ENCODE measurements around the gene RNF19B.

The RNF19B gene

DNA sequence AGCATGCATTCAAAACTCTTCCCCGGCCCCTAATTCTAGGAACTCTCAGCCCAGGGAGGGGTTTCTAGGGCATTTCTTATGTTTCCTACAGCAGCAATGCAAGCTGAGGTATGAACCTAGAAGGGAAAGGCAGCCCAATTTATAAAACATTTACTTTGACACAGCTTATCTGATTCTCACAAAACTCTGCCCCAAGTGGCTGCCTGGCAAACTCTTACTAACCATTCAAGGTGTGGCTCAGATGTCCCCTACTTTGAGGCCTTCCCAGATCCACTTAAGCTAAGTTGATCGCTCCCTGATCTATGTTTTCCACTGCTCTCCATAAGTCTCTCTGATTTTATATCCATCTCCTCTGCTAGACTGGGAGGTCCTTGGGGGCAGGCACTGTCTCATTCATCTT lies 36.7 kb upstream of the RNF19B start:
- TF ChIP-seq GATA2 (IDR thresholded peaks at IDR 0.05; ENCODE audit: low read depth, low read length) = no peak
- no peak for TF ChIP-seq GATA3 (IDR thresholded peaks at IDR 0.05; ENCODE audit: low read depth, low read length)

DNA sequence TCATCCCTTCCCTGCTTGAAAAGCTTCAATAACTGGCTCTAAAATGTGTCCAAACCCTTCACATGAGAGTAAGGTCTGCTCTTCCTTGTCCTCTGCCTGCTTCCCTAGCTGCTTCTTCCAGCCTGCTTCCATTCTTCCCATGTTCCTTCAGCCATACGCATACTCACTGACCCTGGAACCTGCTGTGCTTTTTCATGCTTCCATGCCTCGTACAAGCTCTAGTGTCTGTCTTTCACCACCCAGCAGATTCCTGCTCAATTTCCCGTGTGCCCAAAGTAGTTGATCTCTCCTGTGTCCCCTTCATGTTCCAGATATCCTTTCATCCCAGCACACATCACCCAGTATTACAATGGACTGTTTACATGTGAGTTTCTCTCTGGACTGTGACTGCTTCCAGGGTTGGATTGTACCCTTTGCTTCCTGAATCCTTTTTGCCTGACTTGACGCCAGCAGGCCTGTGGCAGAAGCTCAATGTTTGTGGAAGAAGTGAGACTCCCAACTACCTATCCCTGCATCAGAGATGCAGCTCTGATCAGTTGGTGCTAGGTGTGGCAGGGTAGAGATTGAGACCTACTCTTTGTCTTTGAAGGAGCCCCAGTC lies 35.9 kb upstream of the RNF19B start:
- no peak for TF ChIP-seq GATA2 (IDR thresholded peaks at IDR 0.05; ENCODE audit: low read depth, low read length)
- TF ChIP-seq GATA3 (IDR thresholded peaks at IDR 0.05; ENCODE audit: low read depth, low read length) = no peak

DNA sequence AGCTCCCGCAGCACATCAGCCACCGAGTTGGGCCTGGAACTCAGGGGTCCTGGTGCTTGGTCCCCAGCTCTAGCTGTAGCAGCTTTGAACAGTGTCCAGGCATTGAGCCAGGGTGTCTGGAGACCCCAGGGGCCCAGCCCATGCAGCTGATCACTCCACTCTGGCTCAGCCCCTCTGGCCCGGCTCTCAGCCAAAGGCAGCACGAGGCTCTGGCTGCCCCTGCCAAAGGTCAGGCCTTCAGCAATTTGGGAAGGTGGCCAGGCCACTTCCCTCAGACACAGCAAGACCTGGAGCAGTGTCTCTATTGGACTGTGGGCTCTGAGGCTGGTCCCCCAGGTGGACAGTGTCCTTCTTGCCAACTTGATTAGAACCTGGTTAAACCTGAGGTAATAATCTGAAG lies 34.4 kb upstream of the RNF19B start:
- TF ChIP-seq GATA3 (IDR thresholded peaks at IDR 0.05; ENCODE audit: low read depth, low read length) = no peak
- no peak for TF ChIP-seq GATA2 (IDR thresholded peaks at IDR 0.05; ENCODE audit: low read depth, low read length)

DNA sequence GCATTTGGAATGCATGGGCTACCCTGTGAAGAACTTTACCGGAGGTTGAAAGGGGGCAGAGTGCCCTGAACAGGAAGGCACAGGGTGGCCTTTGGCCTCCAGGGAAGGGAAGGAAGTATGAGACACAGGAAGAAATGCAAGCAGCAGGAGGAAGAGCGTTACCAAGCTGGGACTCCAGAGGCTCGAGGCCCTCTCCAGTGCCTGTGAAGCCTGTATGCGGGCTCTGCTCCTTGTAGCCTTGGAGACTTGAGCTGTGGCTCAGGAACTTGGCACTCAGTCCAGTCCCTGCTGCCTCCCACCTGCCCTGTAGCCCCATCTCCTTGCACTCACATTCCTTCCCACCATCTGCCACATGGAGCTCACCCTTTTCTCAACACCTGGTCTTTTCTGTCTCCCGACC lies 33.5 kb upstream of the RNF19B start:
- no peak for TF ChIP-seq GATA2 (IDR thresholded peaks at IDR 0.05; ENCODE audit: low read depth, low read length)
- TF ChIP-seq GATA3 (IDR thresholded peaks at IDR 0.05; ENCODE audit: low read depth, low read length) = no peak

DNA sequence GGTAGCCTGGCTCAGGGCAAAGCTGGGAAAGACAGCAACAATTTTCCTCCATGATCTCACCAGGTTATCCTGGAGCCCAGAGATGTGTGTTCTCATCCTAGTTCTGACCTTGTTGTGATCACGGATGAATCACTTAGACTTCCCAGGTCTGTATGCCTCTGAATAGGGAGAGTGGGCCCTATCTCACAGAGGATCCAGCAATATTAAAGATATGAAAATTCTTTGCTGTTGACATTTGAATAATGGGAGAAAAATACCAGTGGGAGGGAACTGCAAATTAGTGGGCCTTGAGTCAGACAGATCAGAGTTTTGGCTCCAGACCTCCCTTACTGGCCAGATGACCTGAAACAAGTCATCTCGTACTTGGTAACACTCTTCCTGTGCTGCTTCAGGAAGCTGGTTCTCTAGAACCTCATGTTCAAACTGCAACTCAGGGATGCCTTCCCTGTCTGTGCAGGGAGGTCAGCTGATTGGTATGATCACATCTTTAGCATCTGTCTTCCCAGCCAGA lies 32.8 kb upstream of the RNF19B start:
- no peak for TF ChIP-seq GATA2 (IDR thresholded peaks at IDR 0.05; ENCODE audit: low read depth, low read length)
- TF ChIP-seq GATA3 (IDR thresholded peaks at IDR 0.05; ENCODE audit: low read depth, low read length) = no peak

DNA sequence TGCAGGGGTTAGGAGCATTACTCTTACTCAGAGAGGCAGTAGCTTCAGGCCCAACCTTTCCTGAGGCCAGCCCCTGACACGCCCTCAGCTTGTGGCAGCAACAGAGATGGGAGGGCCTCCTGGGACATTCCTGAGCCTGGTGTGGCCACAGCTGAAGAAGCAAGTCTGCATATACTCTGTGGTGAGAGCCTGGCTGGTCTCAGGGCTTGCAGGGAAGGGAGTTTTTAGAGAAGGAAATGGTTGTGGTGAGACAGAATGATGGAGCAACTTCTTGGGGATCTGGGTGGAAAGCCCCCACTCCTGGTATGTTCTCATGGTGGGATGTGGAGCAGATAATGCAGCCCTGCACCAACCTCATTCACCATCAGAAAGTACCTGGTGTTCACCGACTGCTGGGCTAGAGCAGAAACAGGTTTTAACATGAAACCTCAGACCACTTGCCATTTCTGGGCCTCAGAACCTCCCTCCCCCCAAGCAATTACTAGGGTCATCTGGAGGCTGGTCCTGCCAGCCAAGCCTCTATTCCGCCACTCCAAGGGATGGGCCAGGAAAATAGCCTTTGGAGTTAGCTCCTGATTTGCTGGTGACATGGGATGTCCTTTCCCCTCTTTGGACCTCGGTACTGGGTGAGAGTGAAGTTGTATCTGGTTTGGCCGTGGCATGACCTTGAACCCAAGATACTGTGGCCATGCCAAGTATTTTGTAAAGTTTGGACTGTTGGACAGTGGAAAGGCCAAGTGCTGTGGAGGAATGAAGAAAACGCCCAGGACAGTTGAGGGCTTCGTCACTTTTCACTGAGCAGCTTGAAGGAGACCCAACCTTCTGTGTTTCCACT lies 28.1 kb upstream of the RNF19B start:
- no peak for TF ChIP-seq GATA3 (IDR thresholded peaks at IDR 0.05; ENCODE audit: low read depth, low read length)
- no peak for TF ChIP-seq GATA2 (IDR thresholded peaks at IDR 0.05; ENCODE audit: low read depth, low read length)

DNA sequence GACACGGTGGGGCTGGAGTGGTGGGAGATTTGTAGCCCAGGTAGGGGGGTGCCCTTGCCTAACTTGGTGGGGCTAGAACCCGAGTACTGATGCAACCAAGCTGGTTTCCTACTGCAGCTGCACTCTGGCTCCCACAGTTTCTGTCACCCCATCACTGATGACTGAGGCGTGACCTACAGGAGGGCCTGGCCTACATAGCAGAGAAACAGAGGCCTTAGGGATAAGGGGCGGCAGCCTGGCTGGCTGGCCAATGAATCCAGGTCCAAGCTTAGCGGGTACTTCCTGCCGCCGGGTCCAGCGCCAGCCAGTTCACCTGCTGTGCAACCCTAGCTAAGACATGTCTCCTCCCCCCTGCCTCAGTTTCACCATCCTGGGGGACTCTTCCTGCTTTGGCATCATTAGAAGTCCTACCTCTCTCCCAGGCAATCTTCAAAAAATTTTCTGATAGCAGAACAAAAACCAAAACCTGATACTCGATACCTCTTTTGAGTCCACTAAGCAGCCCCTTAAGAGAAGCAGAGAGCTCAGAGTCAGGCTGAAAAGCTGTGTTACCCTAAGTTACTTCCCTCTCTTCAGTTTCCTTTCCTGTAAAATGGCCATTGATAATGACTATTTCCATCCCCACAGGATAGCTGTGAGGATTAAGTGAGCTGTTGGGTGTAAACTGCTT lies 27.3 kb upstream of the RNF19B start:
- TF ChIP-seq GATA2 (IDR thresholded peaks at IDR 0.05; ENCODE audit: low read depth, low read length) (no peak), GATA3 (IDR thresholded peaks at IDR 0.05; ENCODE audit: low read depth, low read length) (no peak)

DNA sequence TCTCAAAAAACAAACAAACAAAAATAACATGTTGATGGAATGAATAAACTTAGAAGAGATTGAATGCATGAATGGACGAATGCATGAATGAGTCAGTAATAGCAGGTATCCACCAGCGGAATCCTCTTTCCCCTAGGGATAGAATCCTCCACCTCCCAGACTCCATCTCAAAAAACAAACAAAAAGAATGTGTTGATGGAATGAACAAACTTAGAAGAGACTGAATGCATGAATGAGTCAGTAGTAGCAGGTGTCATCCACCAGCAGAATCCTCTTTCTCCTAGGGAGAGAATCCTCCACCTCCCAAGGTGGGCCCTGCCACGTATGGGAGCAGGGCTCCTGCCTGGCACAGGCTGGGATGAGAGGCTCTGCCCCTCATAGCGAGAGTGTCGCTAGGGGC lies 26.8 kb upstream of the RNF19B start:
- TF ChIP-seq GATA2 (IDR thresholded peaks at IDR 0.05; ENCODE audit: low read depth, low read length) = no peak
- no peak for TF ChIP-seq GATA3 (IDR thresholded peaks at IDR 0.05; ENCODE audit: low read depth, low read length)

DNA sequence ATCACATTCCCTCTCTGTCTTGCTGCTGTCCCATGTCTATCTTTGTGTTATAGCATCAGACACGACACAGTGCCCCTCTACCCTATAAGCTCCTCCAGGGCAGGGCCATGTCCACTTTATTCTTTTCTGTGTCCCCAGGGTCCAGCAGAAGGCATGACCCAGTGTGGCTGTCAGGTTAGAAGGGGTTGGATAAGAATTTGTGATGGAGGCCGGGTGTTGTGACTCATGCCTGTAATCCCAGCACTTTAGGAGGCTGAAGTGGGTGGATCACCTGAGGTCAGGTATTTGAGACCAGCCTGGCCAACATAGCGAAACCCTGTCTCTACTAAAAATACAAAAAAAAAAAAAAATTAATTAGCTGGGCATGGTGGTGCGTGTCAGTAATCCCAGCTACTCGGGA lies 26.3 kb upstream of the RNF19B start:
- TF ChIP-seq GATA3 (IDR thresholded peaks at IDR 0.05; ENCODE audit: low read depth, low read length) (no peak), GATA2 (IDR thresholded peaks at IDR 0.05; ENCODE audit: low read depth, low read length) (no peak)

DNA sequence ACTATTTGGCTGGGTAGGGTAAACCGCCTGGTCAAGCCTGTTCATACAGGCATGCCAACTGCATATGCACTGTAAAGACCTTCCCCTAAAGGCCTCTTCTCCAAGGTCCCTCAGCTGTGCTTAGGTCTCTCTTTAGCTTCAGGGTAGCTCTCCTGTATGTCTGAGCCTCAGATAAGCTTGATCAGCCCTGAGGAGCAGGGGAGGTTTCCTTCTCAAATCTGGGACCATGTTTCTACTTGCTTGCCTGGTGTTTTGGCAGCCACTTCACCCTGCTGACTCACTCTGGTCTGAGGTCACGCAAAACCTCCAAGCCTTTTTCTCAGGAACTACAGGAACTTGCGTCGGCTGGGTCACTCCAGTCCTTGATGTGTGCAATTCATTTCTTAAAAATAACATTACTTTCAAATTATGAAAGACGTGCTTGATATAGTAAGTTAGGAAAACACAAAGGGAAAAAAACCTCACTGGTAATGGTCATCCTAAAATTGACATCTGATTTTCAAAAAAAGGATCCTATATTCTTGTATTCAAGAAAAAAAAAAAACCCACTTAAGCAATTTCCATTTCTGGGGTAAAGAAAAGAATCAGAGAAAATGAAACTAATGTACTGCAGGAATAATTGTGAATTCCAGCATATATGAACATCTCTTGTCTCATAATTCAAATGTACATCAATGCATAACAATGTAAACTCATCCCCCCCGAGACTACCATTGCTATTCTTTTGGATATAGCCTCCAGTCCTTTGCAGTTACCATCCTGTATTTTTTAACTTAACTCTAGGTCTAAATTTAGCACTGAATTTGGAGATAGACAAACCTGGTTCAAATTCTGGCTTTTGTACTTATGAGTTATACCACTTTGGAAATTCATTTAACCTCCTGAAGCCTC lies 24.8 kb upstream of the RNF19B start:
- TF ChIP-seq GATA3 (IDR thresholded peaks at IDR 0.05; ENCODE audit: low read depth, low read length) (no peak), GATA2 (IDR thresholded peaks at IDR 0.05; ENCODE audit: low read depth, low read length) (no peak)

DNA sequence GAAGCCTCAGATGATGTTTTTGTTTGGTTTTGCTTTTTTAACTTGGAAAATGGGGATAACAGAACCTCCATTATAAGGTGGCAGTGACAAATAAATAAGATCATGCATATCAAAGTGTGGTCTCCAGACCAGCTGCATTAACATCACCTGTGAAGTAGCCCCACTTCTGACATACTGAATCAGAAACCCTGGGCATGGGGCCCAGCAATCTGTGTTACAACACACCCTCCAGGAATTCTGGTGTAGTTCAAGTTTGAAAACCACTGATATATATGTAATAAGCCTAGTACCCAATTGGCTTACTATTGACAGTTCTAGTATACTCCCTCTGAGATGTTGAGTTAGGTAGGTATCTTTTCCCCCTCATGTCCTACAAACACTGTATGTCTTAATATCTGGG lies 24.1 kb upstream of the RNF19B start:
- TF ChIP-seq GATA2 (IDR thresholded peaks at IDR 0.05; ENCODE audit: low read depth, low read length) = no peak
- no peak for TF ChIP-seq GATA3 (IDR thresholded peaks at IDR 0.05; ENCODE audit: low read depth, low read length)

DNA sequence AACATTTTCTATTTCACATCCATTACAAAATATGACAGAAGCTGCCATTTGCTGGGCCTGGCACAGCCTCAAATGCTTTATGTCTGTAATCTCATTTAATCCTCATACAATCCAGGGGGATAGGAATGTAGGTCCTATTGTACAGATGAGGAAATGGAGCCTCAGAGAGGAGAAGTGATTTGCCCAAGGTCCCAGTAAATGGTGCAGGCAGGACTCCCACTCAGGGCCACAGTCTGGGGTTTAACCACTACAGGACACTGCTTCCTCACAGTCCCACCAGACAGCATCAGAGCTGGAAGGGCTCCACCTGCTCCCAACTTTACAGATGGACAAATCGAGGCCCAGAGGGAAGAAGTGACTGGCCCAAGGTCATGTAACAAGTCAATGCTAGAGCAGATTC lies 20.6 kb upstream of the RNF19B start:
- TF ChIP-seq GATA3 (IDR thresholded peaks at IDR 0.05; ENCODE audit: low read depth, low read length) (no peak), GATA2 (IDR thresholded peaks at IDR 0.05; ENCODE audit: low read depth, low read length) (no peak)

DNA sequence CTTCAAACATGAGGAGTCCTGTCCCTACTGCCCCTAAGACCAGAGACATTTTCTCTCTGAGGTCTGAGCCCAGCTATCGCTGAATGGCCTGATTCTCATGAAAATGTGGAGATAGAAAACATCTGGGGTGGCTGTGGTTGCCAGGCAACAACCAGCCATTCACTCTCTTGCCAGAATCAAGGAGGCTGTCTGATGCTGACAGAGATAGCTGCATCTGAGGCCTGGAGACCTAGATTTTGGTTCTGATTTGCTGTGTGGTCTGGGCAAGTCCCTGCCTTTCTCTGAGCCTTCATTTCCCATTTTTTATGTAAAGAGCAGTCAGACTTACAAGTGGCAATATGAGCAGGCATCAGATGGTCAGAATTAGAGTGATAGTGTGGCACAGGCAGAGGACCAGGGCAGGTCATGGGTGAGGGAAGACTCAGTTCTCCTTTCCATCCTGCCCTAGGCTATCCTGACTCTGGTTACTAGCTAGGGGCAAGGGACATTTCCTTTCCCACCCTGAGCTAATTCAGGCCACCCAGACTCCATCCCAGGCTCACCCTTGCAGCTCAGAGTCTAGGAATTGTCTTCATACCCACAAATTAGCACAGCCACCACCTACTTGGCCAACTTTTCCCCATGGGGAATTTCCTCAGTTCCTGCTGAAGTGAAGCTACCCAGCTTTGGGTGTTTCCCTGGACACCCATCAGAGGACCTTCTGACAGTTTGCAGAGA lies 20.0 kb upstream of the RNF19B start:
- TF ChIP-seq GATA3 (IDR thresholded peaks at IDR 0.05; ENCODE audit: low read depth, low read length) (peak; percentile 100), GATA2 (IDR thresholded peaks at IDR 0.05; ENCODE audit: low read depth, low read length) (peak; percentile 100)

All from SH-SY5Y (cell line).